Sigmoid colon (tissue), 4 donors: ENCODE measurements around the gene PTH1R.

Experiments used
- POLR2A ChIP-seq, 2 donors: fragments of 450-650 bp; IDR thresholded peaks; one replicate each; pipeline ENCODE4 v1.6.1; 2016; ENCODE audit warnings: antibody characterized with exemption in 2 of 2, mild to moderate bottlenecking in 2 of 2, moderate library complexity in 2 of 2
- POLR2AphosphoS5 ChIP-seq, 4 donors: sonication (generic); formaldehyde crosslinking; IDR thresholded peaks; one replicate each; pipeline ENCODE4 v1.6.1; 2017; ENCODE audit warnings: antibody characterized with exemption in 4 of 4
- TF ChIP-seq, protein P1 (sequence below), 4 experiments: fragments of 450-650 bp in 3 of 4; fragments of 200-600 bp in 1 of 4; IDR thresholded peaks; one replicate each; pipeline ENCODE4 v1.5.1; 2016 to 2019; ENCODE audit warnings: antibody characterized with exemption in 4 of 4, mild to moderate bottlenecking in 3 of 4, moderate library complexity in 2 of 4

DNA sequence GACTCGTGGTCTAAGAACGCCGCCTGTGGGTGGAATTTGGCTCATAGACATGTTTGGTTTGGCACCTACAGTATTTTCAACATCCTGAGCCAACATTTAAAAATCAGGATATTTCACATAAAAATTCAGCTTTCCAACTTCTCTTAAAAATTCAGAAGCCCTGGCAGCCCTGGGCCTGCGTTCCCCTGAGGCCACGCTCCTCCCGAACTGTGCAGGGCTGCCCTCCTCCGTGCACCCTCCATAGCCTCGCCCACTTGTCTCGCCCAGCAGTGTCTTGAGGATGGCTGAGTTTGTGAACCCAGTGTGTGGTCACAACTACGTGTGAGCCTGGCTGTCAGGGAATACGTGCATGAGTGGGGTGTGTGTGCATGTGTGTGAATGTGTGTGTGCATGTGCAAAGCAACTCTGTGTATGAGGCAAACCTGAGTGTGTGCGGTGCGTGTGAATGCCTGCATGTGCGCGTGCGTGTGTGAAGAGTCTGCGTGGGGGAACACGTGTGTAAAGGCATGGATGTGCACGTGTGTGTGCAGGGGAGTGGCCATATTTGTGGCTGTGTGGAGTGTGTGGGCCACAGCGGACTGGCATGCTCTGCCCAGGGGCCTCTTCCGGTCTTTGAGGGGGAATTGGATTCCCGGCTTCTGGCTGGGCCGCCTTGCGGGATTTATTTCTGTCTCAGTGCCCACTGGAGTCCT is 30.9 kb downstream of the PTH1R start:
- TF ChIP-seq, protein P1, sequence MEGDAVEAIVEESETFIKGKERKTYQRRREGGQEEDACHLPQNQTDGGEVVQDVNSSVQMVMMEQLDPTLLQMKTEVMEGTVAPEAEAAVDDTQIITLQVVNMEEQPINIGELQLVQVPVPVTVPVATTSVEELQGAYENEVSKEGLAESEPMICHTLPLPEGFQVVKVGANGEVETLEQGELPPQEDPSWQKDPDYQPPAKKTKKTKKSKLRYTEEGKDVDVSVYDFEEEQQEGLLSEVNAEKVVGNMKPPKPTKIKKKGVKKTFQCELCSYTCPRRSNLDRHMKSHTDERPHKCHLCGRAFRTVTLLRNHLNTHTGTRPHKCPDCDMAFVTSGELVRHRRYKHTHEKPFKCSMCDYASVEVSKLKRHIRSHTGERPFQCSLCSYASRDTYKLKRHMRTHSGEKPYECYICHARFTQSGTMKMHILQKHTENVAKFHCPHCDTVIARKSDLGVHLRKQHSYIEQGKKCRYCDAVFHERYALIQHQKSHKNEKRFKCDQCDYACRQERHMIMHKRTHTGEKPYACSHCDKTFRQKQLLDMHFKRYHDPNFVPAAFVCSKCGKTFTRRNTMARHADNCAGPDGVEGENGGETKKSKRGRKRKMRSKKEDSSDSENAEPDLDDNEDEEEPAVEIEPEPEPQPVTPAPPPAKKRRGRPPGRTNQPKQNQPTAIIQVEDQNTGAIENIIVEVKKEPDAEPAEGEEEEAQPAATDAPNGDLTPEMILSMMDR (IDR thresholded peaks at IDR 0.05) = no peak
- TF ChIP-seq POLR2A (IDR thresholded peaks at IDR 0.05) (no peak), POLR2AphosphoS5 (IDR thresholded peaks at IDR 0.05) (no peak)
